Endodermal cell (in vitro differentiated cells): ENCODE results near the gene NARS2. TPM values are rescaled to one million over a fixed set of nuclear protein-coding genes. Genes with fewer than 3 reads are reported as not detected.

ENCODE experiments used
- DNase-seq: peaks from one replicate; pipeline ENCODE4 v3.0.0-alpha.2; 2017
- H3K27ac ChIP-seq: 2 replicates; pipeline ENCODE4 v1.5.1; 2013; ENCODE audit warnings: mild to moderate bottlenecking, low read depth, low read length, moderate library complexity
- H3K27me3 ChIP-seq: 2 replicates; pipeline ENCODE4 v1.6.1; 2013; ENCODE audit warnings: mild to moderate bottlenecking, low read length, moderate library complexity; ENCODE audit not compliant: insufficient read depth, control insufficient read depth, poor library complexity, severe bottlenecking
- H3K36me3 ChIP-seq: 2 replicates; pipeline ENCODE4 v1.7.0; 2013; ENCODE audit warnings: mild to moderate bottlenecking, low read length, moderate library complexity; ENCODE audit not compliant: control insufficient read depth, insufficient read depth
- H3K4me1 ChIP-seq: one replicate; pipeline ENCODE4 v1.7.0; 2013; ENCODE audit warnings: low read length; ENCODE audit not compliant: control insufficient read depth, insufficient read depth
- H3K4me3 ChIP-seq: 2 replicates; pipeline ENCODE4 v1.5.1; 2013; ENCODE audit warnings: mild to moderate bottlenecking, low read length, moderate library complexity
- H3K9ac ChIP-seq: 2 replicates; pipeline ENCODE4 v1.6.1; 2013; ENCODE audit warnings: mild to moderate bottlenecking, low read length, moderate library complexity; ENCODE audit not compliant: poor library complexity, severe bottlenecking; ENCODE audit errors: extremely low read depth
- H3K9me3 ChIP-seq: 2 replicates; pipeline ENCODE4 v1.6.1; 2013; ENCODE audit warnings: mild to moderate bottlenecking, low read length, moderate library complexity; ENCODE audit not compliant: control insufficient read depth
- H3K27ac Mint-ChIP-seq: 2 replicates; pipeline ENCODE4 v1.8.0; 2020; ENCODE audit warnings: mixed read lengths
- H3K27me3 Mint-ChIP-seq: 2 replicates; pipeline ENCODE4 v1.8.0; 2021; ENCODE audit warnings: mild to moderate bottlenecking, mixed read lengths; ENCODE audit not compliant: insufficient read depth
- H3K36me3 Mint-ChIP-seq: 2 replicates; pipeline ENCODE4 v1.8.0; 2020; ENCODE audit warnings: low read depth, mixed read lengths
- H3K4me1 Mint-ChIP-seq: 2 replicates; pipeline ENCODE4 v1.8.0; 2020; ENCODE audit warnings: mixed read lengths
- H3K4me3 Mint-ChIP-seq: 2 replicates; pipeline ENCODE4 v1.8.0; 2020; ENCODE audit warnings: mild to moderate bottlenecking, moderate library complexity, mixed read lengths
- H3K9me3 Mint-ChIP-seq: 2 replicates; pipeline ENCODE4 v1.8.0; 2020; ENCODE audit warnings: mild to moderate bottlenecking, mixed read lengths
- CTCF ChIP-seq: fragments of 200-600 bp; sonication (generic); conservative IDR thresholded peaks from 2 replicates; pipeline ENCODE4 v1.5.0; 2021; ENCODE audit warnings: antibody characterized with exemption, mild to moderate bottlenecking
- WGBS, 2 experiments: methylation state at CpG; one replicate each; pipeline versions ENCODE4 v1.1.5 to v1.1.7; 2013; ENCODE audit warnings: missing lambda C conversion rate in 2 of 2, mixed read lengths in 1 of 2; ENCODE audit not compliant: insufficient coverage in 1 of 2, insufficient read length in 1 of 2; 5-methylcytosine and 5-hydroxymethylcytosine counted together
- total RNA-seq, 2 donors: library from RNA; stranded (reverse); fragmentation: NEBNext Ultra II Directional in 1 of 2; extraction: Animal tissue kit (Norgen Biotek cat#: 25700) in 1 of 2; gene quantifications; 2 replicates in 1 of 2; 3 replicates in 1 of 2; pipeline ENCODE4 v1.2.1, GENCODE V29; 2021

The NARS2 gene
- total RNA-seq, 2 donors from 2014 or later: 45.8 to 53.7 TPM

DNA sequence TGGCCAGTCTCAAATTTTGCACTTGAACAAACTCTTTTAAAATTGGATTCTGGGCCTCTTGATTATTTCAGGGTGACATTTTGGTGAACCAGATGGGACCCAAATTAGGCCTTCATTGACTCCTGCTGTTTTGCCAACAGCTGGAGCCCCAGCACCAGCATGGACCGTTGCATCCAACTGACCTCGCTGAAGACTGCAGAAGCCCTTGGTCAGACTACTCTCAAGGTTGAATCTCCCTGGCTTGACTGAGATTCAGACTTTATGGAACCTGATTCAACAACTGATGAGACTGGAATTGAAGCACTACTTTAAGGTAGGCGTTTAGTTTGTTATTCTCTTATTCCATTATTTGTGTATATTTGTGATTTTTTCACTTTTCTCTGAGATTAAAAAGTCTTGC, 41.7 kb downstream of the NARS2 start:
- no peaks in the 10 kb centered on the region for H3K4me1 ChIP-seq
- Mint-ChIP-seq H3K27ac (no peak overlapping the region), H3K27me3 (no peaks in the 10 kb centered on the region), H3K4me1 (peaks cover 6% of the 10 kb centered on the region), H3K4me3 (no peak overlapping the region), H3K36me3 (peaks cover 18% of the 10 kb centered on the region), H3K9me3 (no peaks in the 10 kb centered on the region)
- WGBS, 2 experiments: 91 to 100% methylated on average over 2 to 3 of the region's 3 CpGs
- no peaks in the 10 kb centered on the region for H3K27me3 ChIP-seq
- DNase-seq: no peak
- H3K9me3 ChIP-seq: peaks cover 5% of the 10 kb centered on the region
- H3K4me3 ChIP-seq: no peak overlapping the region
- H3K36me3 ChIP-seq: peaks cover 48% of the 10 kb centered on the region
- no peak overlapping the region for H3K9ac ChIP-seq
- no peak overlapping the region for H3K27ac ChIP-seq
- no peak for TF ChIP-seq CTCF

DNA sequence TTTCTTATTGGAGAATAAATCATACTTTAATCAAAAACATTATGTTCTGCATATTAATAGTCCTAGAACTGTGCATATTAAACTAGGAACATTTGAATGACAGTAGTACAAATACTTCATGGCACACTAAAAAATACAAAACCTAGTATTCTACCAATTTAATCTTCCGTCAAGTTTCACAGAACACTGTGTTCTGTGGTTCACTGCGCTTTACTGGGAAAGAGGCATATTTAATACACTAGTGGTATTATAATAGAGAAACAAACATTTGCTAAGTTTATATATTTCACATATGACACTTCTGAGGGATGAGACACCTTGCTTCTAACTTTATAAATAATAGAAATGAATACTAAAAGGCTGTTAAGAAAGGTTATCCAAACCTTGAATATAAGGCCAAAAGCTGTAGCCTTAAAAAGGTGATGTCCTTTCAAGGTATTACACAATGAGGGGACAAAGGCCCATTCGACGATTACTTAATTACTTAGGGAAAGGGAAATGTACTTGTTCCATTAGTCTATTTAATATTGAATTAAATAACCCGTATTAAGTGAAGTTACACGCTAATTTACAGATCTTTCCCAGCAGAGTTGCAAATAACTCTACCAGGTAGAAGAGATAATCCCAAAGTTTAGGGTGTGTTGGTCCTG, 48.0 kb downstream of the NARS2 start:
- 97% methylated on average over 4 of the region's 6 CpGs; no CpG with 5 or more reads in 1 of the 2 experiments for WGBS, 2 experiments
- no peaks in the 10 kb centered on the region for H3K9me3 ChIP-seq
- no peaks in the 10 kb centered on the region for H3K27me3 Mint-ChIP-seq
- no peaks in the 10 kb centered on the region for H3K4me1 ChIP-seq
- H3K9me3 Mint-ChIP-seq: no peaks in the 10 kb centered on the region
- H3K27ac Mint-ChIP-seq: no peak overlapping the region
- no peaks in the 10 kb centered on the region for H3K27me3 ChIP-seq
- TF ChIP-seq CTCF: no peak
- no peak overlapping the region for H3K4me3 ChIP-seq
- peaks cover 31% of the 10 kb centered on the region for H3K36me3 ChIP-seq
- no peaks in the 10 kb centered on the region for H3K4me1 Mint-ChIP-seq
- no peak overlapping the region for H3K4me3 Mint-ChIP-seq
- no peak for DNase-seq
- H3K9ac ChIP-seq: no peak overlapping the region
- no peak overlapping the region for H3K27ac ChIP-seq
- H3K36me3 Mint-ChIP-seq: peaks cover 18% of the 10 kb centered on the region

- Mint-ChIP-seq H3K27me3 (no peaks in the 10 kb centered on the region), H3K36me3 (peaks cover 18% of the 10 kb centered on the region), H3K4me1 (no peaks in the 10 kb centered on the region), H3K4me3 (no peak overlapping the region), H3K9me3 (no peaks in the 10 kb centered on the region), H3K27ac (no peak overlapping the region)
- Histone ChIP-seq H3K27me3 (no peaks in the 10 kb centered on the region), H3K4me3 (no peak overlapping the region), H3K36me3 (peaks cover 31% of the 10 kb centered on the region), H3K27ac (no peak overlapping the region), H3K9me3 (no peaks in the 10 kb centered on the region), H3K9ac (no peak overlapping the region), H3K4me1 (no peaks in the 10 kb centered on the region)
- DNase-seq: no peak
- WGBS, 2 experiments: 92 to 98% methylated on average over 2 to 4 of the region's 4 CpGs
- TF ChIP-seq CTCF: no peak
Measured at GRCh38 chr11:78525720-78526119, 48.9 kb downstream of the NARS2 start.
